ENCODE measurements around the gene CNGB1. TPM values are rescaled to one million over a fixed set of nuclear protein-coding genes. Genes with fewer than 3 reads are reported as not detected.

Gene CNGB1
- total RNA-seq, 3 donors from 2014 or later (not counting 1 experiment from before 2014, with no cell fraction given) = not detected

GRCh38 chr16:57904101-57904500 lies 66.8 kb downstream of the CNGB1 start:
- ATAC-seq = no peak
- H3K27ac Mint-ChIP-seq = no peak overlapping the region
- Histone ChIP-seq H3K4me3 (ENCODE audit: low read length) (no peak overlapping the region), H3K27ac (ENCODE audit: low read length) (no peak overlapping the region), H3K27me3 (ENCODE audit: control insufficient read depth, insufficient read depth, low read length) (no peaks in the 10 kb centered on the region), H3K36me3 (ENCODE audit: control insufficient read depth, insufficient read depth, low read length) (no peaks in the 10 kb centered on the region), H3K9me3 (ENCODE audit: control insufficient read depth, insufficient read depth, low read length) (no peaks in the 10 kb centered on the region), H3K4me1 (ENCODE audit: control insufficient read depth, insufficient read depth, low read length) (no peaks in the 10 kb centered on the region)
- TF ChIP-seq, protein P1, sequence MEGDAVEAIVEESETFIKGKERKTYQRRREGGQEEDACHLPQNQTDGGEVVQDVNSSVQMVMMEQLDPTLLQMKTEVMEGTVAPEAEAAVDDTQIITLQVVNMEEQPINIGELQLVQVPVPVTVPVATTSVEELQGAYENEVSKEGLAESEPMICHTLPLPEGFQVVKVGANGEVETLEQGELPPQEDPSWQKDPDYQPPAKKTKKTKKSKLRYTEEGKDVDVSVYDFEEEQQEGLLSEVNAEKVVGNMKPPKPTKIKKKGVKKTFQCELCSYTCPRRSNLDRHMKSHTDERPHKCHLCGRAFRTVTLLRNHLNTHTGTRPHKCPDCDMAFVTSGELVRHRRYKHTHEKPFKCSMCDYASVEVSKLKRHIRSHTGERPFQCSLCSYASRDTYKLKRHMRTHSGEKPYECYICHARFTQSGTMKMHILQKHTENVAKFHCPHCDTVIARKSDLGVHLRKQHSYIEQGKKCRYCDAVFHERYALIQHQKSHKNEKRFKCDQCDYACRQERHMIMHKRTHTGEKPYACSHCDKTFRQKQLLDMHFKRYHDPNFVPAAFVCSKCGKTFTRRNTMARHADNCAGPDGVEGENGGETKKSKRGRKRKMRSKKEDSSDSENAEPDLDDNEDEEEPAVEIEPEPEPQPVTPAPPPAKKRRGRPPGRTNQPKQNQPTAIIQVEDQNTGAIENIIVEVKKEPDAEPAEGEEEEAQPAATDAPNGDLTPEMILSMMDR (IDR thresholded peaks at IDR 0.05) = no peak
- peaks cover 0 to 6% of the 10 kb centered on the region in 2 donors for H3K27me3 Mint-ChIP-seq (ENCODE audit: low read depth in 2 of 2)
- H3K4me3 Mint-ChIP-seq = no peak overlapping the region
- no peak for DNase-seq
- no peaks in the 10 kb centered on the region for H3K9me3 Mint-ChIP-seq
- intact Hi-C loops (cut with micrococcal nuclease) = no loop called here
- H3K36me3 Mint-ChIP-seq = no peaks in the 10 kb centered on the region
- WGBS (ENCODE audit: insufficient coverage) = 73% methylated on average over 8 of the region's 8 CpGs
- H3K4me1 Mint-ChIP-seq = peaks cover 7 to 8% of the 10 kb centered on the region in 2 donors

- TF ChIP-seq, protein P1 (IDR thresholded peaks at IDR 0.05) = no peak
- intact Hi-C loops (cut with micrococcal nuclease) = no loop called here
- 85% methylated on average over 18 of the region's 18 CpGs for WGBS (ENCODE audit: insufficient coverage)
Observed at GRCh38 chr16:57903656-57904055, 67.3 kb downstream of the CNGB1 start.

DNA sequence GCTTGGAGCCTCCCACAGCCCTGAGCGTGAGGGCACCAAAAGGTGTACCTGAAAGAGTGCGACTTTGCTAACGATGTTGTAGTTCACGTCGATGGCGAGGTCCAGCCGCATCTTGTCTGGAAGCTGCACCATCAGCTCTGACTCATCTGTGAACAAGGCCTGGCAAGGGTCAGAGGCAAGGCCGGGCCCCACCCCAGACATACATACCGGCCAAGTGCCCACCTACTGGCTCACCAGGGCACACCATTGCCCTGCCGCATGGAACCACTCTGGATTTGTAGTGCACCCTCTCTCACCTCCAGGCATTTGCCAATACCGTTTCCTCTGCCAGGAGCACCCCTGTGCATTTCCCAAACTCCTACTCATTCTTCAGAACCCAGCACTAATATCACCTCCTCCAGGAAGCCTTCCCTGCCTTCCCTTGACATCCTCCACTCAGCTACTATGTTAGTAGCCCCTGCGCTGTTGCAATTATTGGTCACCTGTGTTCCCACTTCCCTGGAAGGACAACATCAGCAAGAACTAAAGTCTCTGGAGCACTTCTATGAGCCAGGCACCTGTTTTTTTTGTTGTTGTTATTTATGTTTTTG lies 69.4 kb downstream of the CNGB1 start:
- Mint-ChIP-seq H3K27me3 (ENCODE audit: low read depth in 2 of 2) (peaks cover 0 to 6% of the 10 kb centered on the region in 2 donors), H3K9me3 (no peaks in the 10 kb centered on the region), H3K4me3 (no peak overlapping the region), H3K36me3 (no peaks in the 10 kb centered on the region), H3K4me1 (peaks cover 7 to 8% of the 10 kb centered on the region in 2 donors), H3K27ac (no peak overlapping the region)
- Histone ChIP-seq H3K4me1 (ENCODE audit: control insufficient read depth, insufficient read depth, low read length) (no peaks in the 10 kb centered on the region), H3K27ac (ENCODE audit: low read length) (no peak overlapping the region), H3K36me3 (ENCODE audit: control insufficient read depth, insufficient read depth, low read length) (no peaks in the 10 kb centered on the region), H3K4me3 (ENCODE audit: low read length) (no peak overlapping the region), H3K27me3 (ENCODE audit: control insufficient read depth, insufficient read depth, low read length) (no peaks in the 10 kb centered on the region), H3K9me3 (ENCODE audit: control insufficient read depth, insufficient read depth, low read length) (no peaks in the 10 kb centered on the region)
- DNase-seq (no peak), ATAC-seq (no peak)
- TF ChIP-seq, protein P1 (IDR thresholded peaks at IDR 0.05) = no peak
- WGBS (ENCODE audit: insufficient coverage) = 93% methylated on average over 12 of the region's 12 CpGs
- intact Hi-C loops (cut with micrococcal nuclease) = no loop called here

More at GRCh38 chr16:57903656-57904055, 67.3 kb downstream of the CNGB1 start:
- DNase-seq (no peak), ATAC-seq (no peak)
- Histone ChIP-seq H3K4me1 (ENCODE audit: control insufficient read depth, insufficient read depth, low read length) (no peaks in the 10 kb centered on the region), H3K27ac (ENCODE audit: low read length) (no peak overlapping the region), H3K4me3 (ENCODE audit: low read length) (no peak overlapping the region), H3K36me3 (ENCODE audit: control insufficient read depth, insufficient read depth, low read length) (no peaks in the 10 kb centered on the region), H3K27me3 (ENCODE audit: control insufficient read depth, insufficient read depth, low read length) (no peaks in the 10 kb centered on the region), H3K9me3 (ENCODE audit: control insufficient read depth, insufficient read depth, low read length) (no peaks in the 10 kb centered on the region)
- H3K9me3 Mint-ChIP-seq = no peaks in the 10 kb centered on the region
- peaks cover 7 to 8% of the 10 kb centered on the region in 2 donors for H3K4me1 Mint-ChIP-seq
- H3K4me3 Mint-ChIP-seq = no peak overlapping the region
- peaks cover 0 to 6% of the 10 kb centered on the region in 2 donors for H3K27me3 Mint-ChIP-seq (ENCODE audit: low read depth in 2 of 2)
- no peak overlapping the region for H3K27ac Mint-ChIP-seq
- no peaks in the 10 kb centered on the region for H3K36me3 Mint-ChIP-seq

Data from natural killer cell (primary cell).